ENCODE data around the gene ELMO2.

DNA sequence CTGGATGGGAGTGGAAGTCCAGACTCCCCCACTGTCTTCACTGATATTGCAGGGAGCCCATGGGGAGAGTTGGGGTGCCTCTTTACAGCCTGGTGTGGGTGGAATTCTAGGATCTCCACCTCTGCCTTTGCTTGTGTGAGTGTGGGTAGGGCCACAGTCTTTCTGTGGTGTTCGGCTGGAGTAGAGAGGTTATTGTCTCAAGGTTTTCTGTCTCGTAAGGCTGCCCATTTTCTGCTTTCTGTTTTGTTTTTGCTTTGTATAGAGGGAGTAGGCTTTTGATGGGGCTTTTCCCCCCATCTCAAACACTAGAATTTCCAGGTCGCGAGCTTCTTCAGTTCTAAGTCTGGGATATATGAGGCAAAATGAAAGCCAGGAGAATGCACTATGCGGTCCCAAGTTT, 40.4 kb upstream of the ELMO2 start:
- no peak for TF ChIP-seq CTCF (IDR thresholded peaks at IDR 0.05)
- no peak for TF ChIP-seq POLR2A (IDR thresholded peaks at IDR 0.05)

Data from stomach (tissue), 4 donors.